Measurements from ENCODE around the gene MAIP1. TPM values are rescaled to one million over a fixed set of nuclear protein-coding genes. Genes with fewer than 3 reads are reported as not detected.
A peak's percentile ranks its signal among the peaks of the same experiment; 100 is the strongest.

Gene MAIP1
- total and polyA plus RNA-seq, 9 of the 15 experiments (the other 6 are each of a cell fraction or from before 2014, with no cell fraction given), result 3.6 to 30.0 (median 24.5) TPM

DNA sequence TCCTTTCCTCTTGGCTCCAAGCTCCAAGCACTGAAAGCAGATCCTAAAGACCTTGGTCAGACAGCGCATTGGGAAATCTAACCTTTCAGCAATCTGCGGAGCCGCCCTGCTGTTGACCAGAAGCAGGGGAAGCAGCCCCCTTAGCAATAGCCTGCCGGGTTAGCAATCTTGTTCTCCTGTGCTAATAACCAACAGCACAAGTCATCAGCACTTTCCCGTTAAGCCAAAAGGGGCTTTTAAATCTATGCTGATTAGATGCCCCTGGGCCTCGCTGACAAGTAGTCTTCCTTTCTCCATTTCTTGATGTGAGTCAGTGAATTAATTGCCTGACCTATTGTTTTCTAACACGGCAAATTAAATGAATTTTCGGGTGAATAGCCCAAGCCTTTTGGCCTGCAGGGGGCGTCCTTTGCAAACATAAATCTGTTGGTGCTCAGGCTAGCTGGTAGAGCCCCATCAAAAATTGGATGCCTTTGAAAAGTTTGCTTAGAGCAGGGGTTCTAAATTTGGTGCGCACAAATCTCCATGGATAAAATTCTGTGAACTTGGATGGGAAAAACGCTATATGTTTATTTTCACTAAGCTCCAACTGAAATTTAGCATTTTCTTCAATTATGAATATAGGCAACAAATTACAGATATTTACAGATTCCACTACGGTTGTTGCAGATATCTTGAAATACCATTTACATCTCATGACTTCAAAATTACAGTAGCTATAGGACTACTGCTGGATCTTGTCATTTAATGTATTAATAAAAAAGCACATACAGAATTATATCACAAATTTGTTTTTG lies 24.6 kb downstream of the MAIP1 start:
- in situ Hi-C loops (cut with MboI) (loop anchor here (10.0 kb wide), 1 partner anchor 715 kb away; no protein-coding TSS in a partner anchor), intact Hi-C loops (cut with micrococcal nuclease) (loop anchor here (1.0 to 10.0 kb wide), 5 partner anchors 215 to 615 kb away; no protein-coding TSS in a partner anchor)
- H3K79me2 ChIP-seq (ENCODE audit: control insufficient read depth, insufficient read depth, low read length), result no peaks in the 10 kb centered on the region
- 11% methylated on average over 12 of the region's 12 CpGs for WGBS (ENCODE audit: insufficient coverage, low coverage, missing lambda C conversion rate)
- no peak overlapping the region for H2AFZ ChIP-seq (ENCODE audit: low read depth, low read length)
- no peak overlapping the region for H3K4me3 ChIP-seq
- DNase-seq (ENCODE audit: extremely low read depth in 1 of 4, low spot score in 3 of 4) (peak; percentile 37 to 70 (median 42)), FAIRE-seq (peak; percentile 83), ATAC-seq (peak; percentile 83)
- no peak overlapping the region for H3K27ac ChIP-seq (ENCODE audit: extremely low read depth, low read depth, low read length)
- H3K9ac ChIP-seq (ENCODE audit: insufficient read depth in 1 of 2, low read depth in 2 of 2, low read length in 2 of 2), result no peak overlapping the region
- H3K27me3 ChIP-seq (ENCODE audit: control insufficient read depth in 2 of 2, insufficient read depth in 2 of 2, low read length in 2 of 2), result no peaks in the 10 kb centered on the region
- H3K9me3 ChIP-seq (replicated peaks; ENCODE audit: control insufficient read depth, insufficient read depth, low read depth, low read length), result no peaks in the 10 kb centered on the region
- ChIA-PET CTCF (ENCODE audit: low intra/inter-chr PET ratio) (interaction anchor here (0.7 to 2.5 kb wide), 5 partner anchors 448 to 501 kb away, joined by 3 to 18 read pairs (median 3); no protein-coding TSS in a partner anchor), POLR2A (interaction anchor here (0.6 kb wide), 1 partner anchor 336 kb away, joined by 3 read pairs; no protein-coding TSS in a partner anchor)
- no peak overlapping the region for H3K4me2 ChIP-seq (ENCODE audit: insufficient read depth, low read length)
- no peaks in the 10 kb centered on the region for H3K36me3 ChIP-seq (ENCODE audit: control insufficient read depth, insufficient read depth, low read length)
- H3K4me1 ChIP-seq (replicated peaks in 1 of 2; ENCODE audit: control insufficient read depth in 2 of 2, insufficient read depth in 2 of 2, low read length in 2 of 2), result no peaks in the 10 kb centered on the region
- H3K9me1 ChIP-seq (ENCODE audit: control insufficient read depth, insufficient read depth, low read length), result no peaks in the 10 kb centered on the region
- BruUV-seq (replicated peaks), result no TSS peak
- H4K20me1 ChIP-seq (replicated peaks; ENCODE audit: control insufficient read depth, insufficient read depth, low read length), result no peaks in the 10 kb centered on the region
- TF ChIP-seq SMC3 (conservative IDR thresholded peaks at IDR 0.05; ENCODE audit: insufficient read depth, low read depth, low read length) (peak; percentile 68), CHD1 (IDR thresholded peaks at IDR 0.05; ENCODE audit: low read length) (no peak)
- TF ChIP-seq, protein P1, sequence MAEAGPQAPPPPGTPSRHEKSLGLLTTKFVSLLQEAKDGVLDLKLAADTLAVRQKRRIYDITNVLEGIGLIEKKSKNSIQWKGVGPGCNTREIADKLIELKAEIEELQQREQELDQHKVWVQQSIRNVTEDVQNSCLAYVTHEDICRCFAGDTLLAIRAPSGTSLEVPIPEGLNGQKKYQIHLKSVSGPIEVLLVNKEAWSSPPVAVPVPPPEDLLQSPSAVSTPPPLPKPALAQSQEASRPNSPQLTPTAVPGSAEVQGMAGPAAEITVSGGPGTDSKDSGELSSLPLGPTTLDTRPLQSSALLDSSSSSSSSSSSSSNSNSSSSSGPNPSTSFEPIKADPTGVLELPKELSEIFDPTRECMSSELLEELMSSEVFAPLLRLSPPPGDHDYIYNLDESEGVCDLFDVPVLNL (CRISPR knock-in tag; IDR thresholded peaks at IDR 0.05; ENCODE audit: low read depth), result no peak
- TF ChIP-seq, protein P2, sequence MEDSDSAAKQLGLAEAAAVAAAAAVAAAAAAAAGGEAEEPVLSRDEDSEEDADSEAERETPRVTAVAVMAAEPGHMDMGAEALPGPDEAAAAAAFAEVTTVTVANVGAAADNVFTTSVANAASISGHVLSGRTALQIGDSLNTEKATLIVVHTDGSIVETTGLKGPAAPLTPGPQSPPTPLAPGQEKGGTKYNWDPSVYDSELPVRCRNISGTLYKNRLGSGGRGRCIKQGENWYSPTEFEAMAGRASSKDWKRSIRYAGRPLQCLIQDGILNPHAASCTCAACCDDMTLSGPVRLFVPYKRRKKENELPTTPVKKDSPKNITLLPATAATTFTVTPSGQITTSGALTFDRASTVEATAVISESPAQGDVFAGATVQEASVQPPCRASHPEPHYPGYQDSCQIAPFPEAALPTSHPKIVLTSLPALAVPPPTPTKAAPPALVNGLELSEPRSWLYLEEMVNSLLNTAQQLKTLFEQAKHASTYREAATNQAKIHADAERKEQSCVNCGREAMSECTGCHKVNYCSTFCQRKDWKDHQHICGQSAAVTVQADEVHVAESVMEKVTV (CRISPR knock-in tag; IDR thresholded peaks at IDR 0.05), result peak; percentile 62
- TF ChIP-seq, protein P3, sequence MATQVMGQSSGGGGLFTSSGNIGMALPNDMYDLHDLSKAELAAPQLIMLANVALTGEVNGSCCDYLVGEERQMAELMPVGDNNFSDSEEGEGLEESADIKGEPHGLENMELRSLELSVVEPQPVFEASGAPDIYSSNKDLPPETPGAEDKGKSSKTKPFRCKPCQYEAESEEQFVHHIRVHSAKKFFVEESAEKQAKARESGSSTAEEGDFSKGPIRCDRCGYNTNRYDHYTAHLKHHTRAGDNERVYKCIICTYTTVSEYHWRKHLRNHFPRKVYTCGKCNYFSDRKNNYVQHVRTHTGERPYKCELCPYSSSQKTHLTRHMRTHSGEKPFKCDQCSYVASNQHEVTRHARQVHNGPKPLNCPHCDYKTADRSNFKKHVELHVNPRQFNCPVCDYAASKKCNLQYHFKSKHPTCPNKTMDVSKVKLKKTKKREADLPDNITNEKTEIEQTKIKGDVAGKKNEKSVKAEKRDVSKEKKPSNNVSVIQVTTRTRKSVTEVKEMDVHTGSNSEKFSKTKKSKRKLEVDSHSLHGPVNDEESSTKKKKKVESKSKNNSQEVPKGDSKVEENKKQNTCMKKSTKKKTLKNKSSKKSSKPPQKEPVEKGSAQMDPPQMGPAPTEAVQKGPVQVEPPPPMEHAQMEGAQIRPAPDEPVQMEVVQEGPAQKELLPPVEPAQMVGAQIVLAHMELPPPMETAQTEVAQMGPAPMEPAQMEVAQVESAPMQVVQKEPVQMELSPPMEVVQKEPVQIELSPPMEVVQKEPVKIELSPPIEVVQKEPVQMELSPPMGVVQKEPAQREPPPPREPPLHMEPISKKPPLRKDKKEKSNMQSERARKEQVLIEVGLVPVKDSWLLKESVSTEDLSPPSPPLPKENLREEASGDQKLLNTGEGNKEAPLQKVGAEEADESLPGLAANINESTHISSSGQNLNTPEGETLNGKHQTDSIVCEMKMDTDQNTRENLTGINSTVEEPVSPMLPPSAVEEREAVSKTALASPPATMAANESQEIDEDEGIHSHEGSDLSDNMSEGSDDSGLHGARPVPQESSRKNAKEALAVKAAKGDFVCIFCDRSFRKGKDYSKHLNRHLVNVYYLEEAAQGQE (IDR thresholded peaks at IDR 0.05; ENCODE audit: borderline replicate concordance), result peak; percentile 67; the same call in 1 of the 2 replicates
- TF ChIP-seq, protein P3 (CRISPR knock-in tag; IDR thresholded peaks at IDR 0.05; ENCODE audit: low read depth), result no peak

All from K562 (cell line).